ENCODE results near the gene MINK1.

The MINK1 gene

GRCh38 chr17:4833178-4833940, at the start of gene MINK1:
MINK1 (plus strand) TSS chr17:4833340; CDS start chr17:4833584, 244 bp downstream.
- DNase-seq: peak; percentile 96

GRCh38 chr17:4785311-4786105, 47.6 kb upstream of the MINK1 start:
- DNase-seq: peak; percentile 55

GRCh38 chr17:4786106-4786511, 47.0 kb upstream of the MINK1 start, which contains the start of gene VMO1:
VMO1 (minus strand) TSS chr17:4786364; CDS start chr17:4786352, 12 bp downstream.
- DNase-seq: peak; percentile 63

- DNase-seq: peak; percentile 16
Observed at GRCh38 chr17:4786516-4786915, 46.6 kb upstream of the MINK1 start.

GRCh38 chr17:4788159-4788806, 44.9 kb upstream of the MINK1 start:
- DNase-seq: no peak

- peak; percentile 52 for DNase-seq
Observed at GRCh38 chr17:4788807-4789700, 44.1 kb upstream of the MINK1 start, which contains the start of gene GLTPD2. GLTPD2 (plus strand) TSS chr17:4788964; CDS start chr17:4789012, 48 bp downstream.

GRCh38 chr17:4789701-4789950, 43.5 kb upstream of the MINK1 start:
- no peak for DNase-seq

GRCh38 chr17:4789951-4790704, 43.0 kb upstream of the MINK1 start:
- DNase-seq: peak; percentile 91

- DNase-seq: peak; percentile 31
Observed at GRCh38 chr17:4790705-4791088, 42.4 kb upstream of the MINK1 start.

- DNase-seq: no peak
Observed at GRCh38 chr17:4795168-4795567, 38.0 kb upstream of the MINK1 start.

GRCh38 chr17:4796552-4796920, 36.6 kb upstream of the MINK1 start:
- DNase-seq: no peak

GRCh38 chr17:4800462-4801196, 32.5 kb upstream of the MINK1 start:
- no peak for DNase-seq

GRCh38 chr17:4802228-4802627, 30.9 kb upstream of the MINK1 start, which contains the start of gene C17orf114:
C17orf114 (minus strand) TSS chr17:4802328.
- no peak for DNase-seq

- peak; percentile 23 for DNase-seq
Observed at GRCh38 chr17:4806456-4806776, 26.7 kb upstream of the MINK1 start.

GRCh38 chr17:4806777-4807604, 26.1 kb upstream of the MINK1 start, which contains the start of gene PLD2:
PLD2 (plus strand) TSS chr17:4807152; CDS start chr17:4807773, 621 bp downstream.
- peak; percentile 84 for DNase-seq

GRCh38 chr17:4807605-4808377, 25.3 kb upstream of the MINK1 start:
- DNase-seq: no peak

- DNase-seq: no peak
Observed at GRCh38 chr17:4808378-4808767, 24.8 kb upstream of the MINK1 start.

GRCh38 chr17:4810696-4811290, 22.3 kb upstream of the MINK1 start:
- peak; percentile 51 for DNase-seq

GRCh38 chr17:4811471-4811870, 21.7 kb upstream of the MINK1 start:
- no peak for DNase-seq
